ENCODE measurements around the gene UBC.
"Not testable (repeated sequence)": the region's sequence is repeated elsewhere in the genome, so short reads cannot be mapped to it uniquely, and the experiment has no call there.

Gene UBC

GRCh38 chr12:124912529-124913287 lies 1.7 kb downstream of the UBC start:
- Histone ChIP-seq H3K4me3 (ENCODE audit: low read depth, low read length) (peak overlapping the region; percentile 92), H3K36me3 (ENCODE audit: insufficient read depth, low read length) (peaks cover 25% of the 10 kb centered on the region), H3K4me1 (ENCODE audit: control insufficient read depth, insufficient read depth, low read length, unreplicated experiment) (peaks cover 24% of the 10 kb centered on the region), H3K79me2 (ENCODE audit: control insufficient read depth, insufficient read depth, low read length, unreplicated experiment) (peaks cover 46% of the 10 kb centered on the region)
- H2AFZ ChIP-seq (ENCODE audit: low read length, unreplicated experiment); H3K27me3 ChIP-seq (ENCODE audit: insufficient read depth, low read length); H3K27ac ChIP-seq (ENCODE audit: low read depth, low read length): not testable (repeated sequence)

GRCh38 chr12:124911521-124911920 lies 2.9 kb downstream of the UBC start:
- Histone ChIP-seq H3K36me3 (ENCODE audit: insufficient read depth, low read length) (peaks cover 25% of the 10 kb centered on the region), H3K4me1 (ENCODE audit: control insufficient read depth, insufficient read depth, low read length, unreplicated experiment) (peaks cover 21% of the 10 kb centered on the region), H3K4me3 (ENCODE audit: low read depth, low read length) (peak overlapping the region; percentile 72), H3K79me2 (ENCODE audit: control insufficient read depth, insufficient read depth, low read length, unreplicated experiment) (peaks cover 46% of the 10 kb centered on the region), H3K27ac (ENCODE audit: low read depth, low read length) (peak overlapping the region; percentile 67; the same call in 1 of the 2 replicates)
- not testable (repeated sequence) for H2AFZ ChIP-seq (ENCODE audit: low read length, unreplicated experiment); H3K27me3 ChIP-seq (ENCODE audit: insufficient read depth, low read length)

DNA sequence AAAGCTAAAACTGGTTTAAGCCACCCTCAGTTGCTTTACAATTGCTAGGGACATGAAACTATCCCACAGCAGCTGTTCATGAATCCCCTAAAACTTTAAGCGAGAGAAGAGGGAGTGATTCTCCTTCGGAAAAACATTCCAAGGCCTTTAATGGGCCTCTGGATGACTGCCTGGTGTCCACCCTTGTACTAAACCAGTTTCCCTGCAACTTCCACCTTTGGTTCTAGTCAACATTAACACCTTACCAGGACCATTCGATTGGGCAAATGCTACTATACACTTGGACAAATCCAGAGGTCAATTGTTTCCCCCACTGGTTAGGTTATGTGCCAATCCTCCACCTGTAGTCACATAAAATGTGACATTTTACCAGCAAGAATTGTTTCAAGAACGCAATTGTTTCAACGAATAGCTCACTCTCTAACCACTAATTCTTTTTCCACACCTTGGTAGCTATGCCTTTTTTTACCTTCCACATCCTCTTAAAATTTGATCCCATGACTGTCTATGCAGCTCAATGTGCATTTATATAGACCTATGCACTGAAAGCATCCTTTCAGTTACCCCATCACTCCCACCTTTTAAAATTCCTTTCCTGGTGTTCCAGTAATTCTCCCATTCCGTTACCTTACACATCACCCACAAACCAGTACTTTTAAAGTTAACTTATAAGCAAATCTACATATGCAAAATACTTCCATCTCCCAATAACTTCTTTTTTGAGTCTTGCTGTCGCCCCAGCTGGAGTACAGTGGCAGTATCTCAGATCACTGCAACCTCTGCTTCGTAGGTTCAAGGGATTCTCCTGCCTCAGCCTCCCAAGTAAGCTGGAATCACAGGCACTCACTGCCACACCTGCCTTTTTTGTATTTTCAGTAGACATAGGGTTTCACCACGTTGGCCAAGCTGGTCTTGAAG lies 3.6 kb downstream of the UBC start:
- peaks cover 26% of the 10 kb centered on the region for H3K4me1 ChIP-seq (ENCODE audit: control insufficient read depth, insufficient read depth, low read length, unreplicated experiment)
- H3K27me3 ChIP-seq (ENCODE audit: insufficient read depth, low read length): no peaks in the 10 kb centered on the region
- peak overlapping the region; percentile 72 for H3K4me3 ChIP-seq (ENCODE audit: low read depth, low read length)
- no peak overlapping the region for H2AFZ ChIP-seq (ENCODE audit: low read length, unreplicated experiment)
- peak overlapping the region; percentile 67 for H3K27ac ChIP-seq (ENCODE audit: low read depth, low read length)
- peaks cover 25% of the 10 kb centered on the region for H3K36me3 ChIP-seq (ENCODE audit: insufficient read depth, low read length)
- H3K79me2 ChIP-seq (ENCODE audit: control insufficient read depth, insufficient read depth, low read length, unreplicated experiment): peaks cover 46% of the 10 kb centered on the region

GRCh38 chr12:124909831-124910560 lies 4.5 kb downstream of the UBC start:
- Histone ChIP-seq H3K27me3 (ENCODE audit: insufficient read depth, low read length) (no peaks in the 10 kb centered on the region), H3K36me3 (ENCODE audit: insufficient read depth, low read length) (peaks cover 25% of the 10 kb centered on the region), H3K4me3 (ENCODE audit: low read depth, low read length) (peak overlapping the region; percentile 72), H2AFZ (ENCODE audit: low read length, unreplicated experiment) (no peak overlapping the region), H3K27ac (ENCODE audit: low read depth, low read length) (peak overlapping the region; percentile 67), H3K79me2 (ENCODE audit: control insufficient read depth, insufficient read depth, low read length, unreplicated experiment) (peaks cover 40% of the 10 kb centered on the region), H3K4me1 (ENCODE audit: control insufficient read depth, insufficient read depth, low read length, unreplicated experiment) (peaks cover 27% of the 10 kb centered on the region)

DNA sequence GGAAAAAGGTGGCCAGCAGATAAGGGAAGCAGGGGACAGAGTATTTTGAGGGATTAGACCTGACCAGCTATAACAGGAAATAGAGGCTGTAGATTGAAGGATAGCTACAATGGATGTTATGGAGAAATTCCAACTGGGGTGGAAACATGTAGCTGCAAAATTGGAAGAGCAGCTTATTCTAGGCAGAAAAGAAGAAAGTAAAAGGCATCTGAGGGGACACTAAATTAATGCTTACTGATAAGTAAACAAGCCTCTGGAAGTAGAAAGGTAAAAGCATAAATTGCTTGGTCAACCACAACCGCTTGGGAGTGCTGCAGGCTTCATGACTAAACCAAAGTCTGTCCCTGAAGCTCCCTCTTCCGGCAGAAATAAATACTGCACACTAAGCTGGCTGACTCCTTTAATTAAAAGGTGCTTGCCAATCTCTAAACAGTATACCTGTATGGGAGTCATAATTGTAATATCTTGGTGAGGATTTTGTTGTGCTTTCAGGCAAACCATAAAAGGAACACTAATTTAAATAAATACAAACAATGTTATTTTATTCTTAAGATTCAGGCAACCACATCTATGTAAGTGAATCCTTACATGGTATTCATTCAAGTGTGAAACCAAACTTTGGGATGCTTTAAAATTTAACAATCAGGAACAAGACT lies 7.7 kb downstream of the UBC start:
- Histone ChIP-seq H3K27me3 (ENCODE audit: insufficient read depth, low read length) (no peaks in the 10 kb centered on the region), H2AFZ (ENCODE audit: low read length, unreplicated experiment) (no peak overlapping the region), H3K27ac (ENCODE audit: low read depth, low read length) (no peak overlapping the region), H3K4me1 (ENCODE audit: control insufficient read depth, insufficient read depth, low read length, unreplicated experiment) (peaks cover 32% of the 10 kb centered on the region), H3K4me3 (ENCODE audit: low read depth, low read length) (no peak overlapping the region), H3K79me2 (ENCODE audit: control insufficient read depth, insufficient read depth, low read length, unreplicated experiment) (peaks cover 18% of the 10 kb centered on the region), H3K36me3 (ENCODE audit: insufficient read depth, low read length) (peaks cover 11% of the 10 kb centered on the region)

- peaks cover 3% of the 10 kb centered on the region for H3K79me2 ChIP-seq (ENCODE audit: control insufficient read depth, insufficient read depth, low read length, unreplicated experiment)
- peak overlapping the region; percentile 37 for H3K4me3 ChIP-seq (ENCODE audit: low read depth, low read length)
- H2AFZ ChIP-seq (ENCODE audit: low read length, unreplicated experiment): peak overlapping the region; percentile 20
- H3K4me1 ChIP-seq (ENCODE audit: control insufficient read depth, insufficient read depth, low read length, unreplicated experiment): peaks cover 13% of the 10 kb centered on the region
- peak overlapping the region; percentile 91 for H3K27ac ChIP-seq (ENCODE audit: low read depth, low read length)
- no peaks in the 10 kb centered on the region for H3K27me3 ChIP-seq (ENCODE audit: insufficient read depth, low read length)
- H3K36me3 ChIP-seq (ENCODE audit: insufficient read depth, low read length): no peaks in the 10 kb centered on the region
These were observed 9.9 kb downstream of the UBC start for GRCh38 chr12:124904306-124905098.

DNA sequence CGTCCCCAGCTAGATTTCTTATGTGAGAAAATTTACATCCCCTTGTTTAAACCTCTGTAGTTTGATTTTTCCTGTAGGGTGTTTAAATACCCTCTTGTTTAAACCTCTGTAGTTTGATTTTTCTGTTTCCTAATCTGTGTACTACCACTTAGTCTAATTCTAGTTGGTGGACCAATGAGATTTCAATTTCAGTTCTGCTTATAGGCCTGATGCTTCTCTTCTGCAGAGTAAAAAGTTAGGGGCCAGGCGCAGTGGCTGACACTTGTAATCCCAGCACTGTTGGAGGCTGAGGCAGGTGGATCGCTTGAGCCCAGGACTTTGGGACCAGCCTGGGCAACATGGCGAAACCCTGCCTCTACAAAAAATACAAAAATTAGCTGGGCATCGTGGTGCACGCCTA lies 11.5 kb downstream of the UBC start:
- Histone ChIP-seq H3K4me3 (ENCODE audit: low read depth, low read length) (no peak overlapping the region), H3K27me3 (ENCODE audit: insufficient read depth, low read length) (no peaks in the 10 kb centered on the region), H3K27ac (ENCODE audit: low read depth, low read length) (no peak overlapping the region), H3K79me2 (ENCODE audit: control insufficient read depth, insufficient read depth, low read length, unreplicated experiment) (peaks cover 3% of the 10 kb centered on the region), H2AFZ (ENCODE audit: low read length, unreplicated experiment) (no peak overlapping the region), H3K36me3 (ENCODE audit: insufficient read depth, low read length) (no peaks in the 10 kb centered on the region), H3K4me1 (ENCODE audit: control insufficient read depth, insufficient read depth, low read length, unreplicated experiment) (peaks cover 18% of the 10 kb centered on the region)

DNA sequence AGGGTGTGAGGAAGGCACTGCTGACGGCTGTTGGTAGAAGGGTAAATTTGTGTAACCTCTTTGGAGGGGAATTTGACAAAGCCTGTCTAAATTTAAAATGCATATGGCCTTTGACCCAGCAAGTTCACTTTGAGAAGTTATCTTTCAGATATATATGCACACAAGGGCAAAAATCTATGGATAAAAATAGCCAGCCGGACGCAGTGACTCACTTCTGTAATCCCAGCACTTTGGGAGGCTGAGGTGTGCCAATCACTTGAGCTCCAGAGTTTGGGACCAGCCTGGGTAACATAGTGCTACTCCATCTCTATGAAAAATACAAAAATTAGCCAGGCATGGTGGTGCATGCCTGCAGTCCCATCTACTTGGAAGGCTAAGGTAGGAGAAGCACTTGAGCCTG lies 13.4 kb downstream of the UBC start:
- H3K36me3 ChIP-seq (ENCODE audit: insufficient read depth, low read length): no peaks in the 10 kb centered on the region
- no peaks in the 10 kb centered on the region for H3K27me3 ChIP-seq (ENCODE audit: insufficient read depth, low read length)
- H3K4me1 ChIP-seq (ENCODE audit: control insufficient read depth, insufficient read depth, low read length, unreplicated experiment): peaks cover 13% of the 10 kb centered on the region
- no peak overlapping the region for H3K4me3 ChIP-seq (ENCODE audit: low read depth, low read length)
- no peak overlapping the region for H2AFZ ChIP-seq (ENCODE audit: low read length, unreplicated experiment)
- H3K27ac ChIP-seq (ENCODE audit: low read depth, low read length): no peak overlapping the region
- peaks cover 3% of the 10 kb centered on the region for H3K79me2 ChIP-seq (ENCODE audit: control insufficient read depth, insufficient read depth, low read length, unreplicated experiment)

- not testable (repeated sequence) for H3K36me3 ChIP-seq (ENCODE audit: insufficient read depth, low read length); H2AFZ ChIP-seq (ENCODE audit: low read length, unreplicated experiment); H3K4me1 ChIP-seq (ENCODE audit: control insufficient read depth, insufficient read depth, low read length, unreplicated experiment); H3K4me3 ChIP-seq (ENCODE audit: low read depth, low read length); H3K27ac ChIP-seq (ENCODE audit: low read depth, low read length); H3K79me2 ChIP-seq (ENCODE audit: control insufficient read depth, insufficient read depth, low read length, unreplicated experiment); H3K27me3 ChIP-seq (ENCODE audit: insufficient read depth, low read length)
These were observed 14.1 kb downstream of the UBC start for GRCh38 chr12:124900345-124900795.
